VCaP (cell line): Measurements from ENCODE around the gene DEGS2.
A peak's percentile ranks its signal among the peaks of the same experiment; 100 is the strongest.

Experiments
- H3K27ac ChIP-seq: fragments of 450-650 bp; 2 replicates; pipeline ENCODE4 v1.5.1; 2017
- CTCF ChIP-seq: fragments of 450-650 bp; conservative IDR thresholded peaks from 2 replicates; pipeline ENCODE4 v1.5.1; 2017; ENCODE audit warnings: mild to moderate bottlenecking, moderate library complexity

Gene DEGS2

DNA sequence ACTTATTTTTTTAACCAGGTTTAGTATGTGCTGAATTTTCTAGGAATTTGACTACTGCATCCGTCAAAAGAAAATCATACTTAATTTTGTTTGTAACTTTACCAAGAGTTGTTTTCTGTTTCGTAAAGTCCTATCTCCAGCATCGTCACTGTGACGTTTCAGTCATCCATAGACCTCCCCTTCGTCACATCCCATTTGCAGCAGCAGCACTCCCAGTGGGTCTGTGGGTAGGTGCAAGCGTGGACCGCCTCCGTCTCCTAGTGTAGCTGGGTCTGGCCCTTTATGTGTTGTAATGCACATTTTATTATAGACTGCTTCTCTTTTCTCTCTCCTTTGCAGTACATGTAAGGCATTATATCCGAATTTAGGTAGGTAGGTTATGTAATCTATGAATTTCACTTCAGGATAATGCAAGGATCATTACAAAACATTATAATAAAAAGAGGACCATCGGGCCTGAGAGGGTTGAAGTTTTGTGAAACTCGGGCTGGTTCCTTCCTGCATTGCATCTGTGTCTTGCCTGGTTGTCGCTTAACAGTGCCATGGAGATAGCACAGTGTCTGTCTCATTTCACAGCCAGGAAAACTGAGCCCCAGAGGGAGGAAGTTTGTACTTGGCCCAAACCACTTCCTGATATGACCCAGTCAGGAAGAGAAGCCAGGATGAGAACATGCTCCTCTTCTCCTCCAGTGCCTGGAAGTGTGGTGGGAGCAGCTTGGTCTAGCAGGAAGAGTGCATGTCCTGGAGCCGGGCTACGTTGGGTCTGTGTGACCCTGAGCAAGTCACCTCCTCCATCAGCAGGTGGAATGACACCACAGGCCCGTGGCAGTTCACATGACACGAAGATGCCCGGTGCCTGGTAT is 53.0 kb downstream of the DEGS2 start:
- H3K27ac ChIP-seq, result no peak overlapping the region
- no peak for TF ChIP-seq CTCF

DNA sequence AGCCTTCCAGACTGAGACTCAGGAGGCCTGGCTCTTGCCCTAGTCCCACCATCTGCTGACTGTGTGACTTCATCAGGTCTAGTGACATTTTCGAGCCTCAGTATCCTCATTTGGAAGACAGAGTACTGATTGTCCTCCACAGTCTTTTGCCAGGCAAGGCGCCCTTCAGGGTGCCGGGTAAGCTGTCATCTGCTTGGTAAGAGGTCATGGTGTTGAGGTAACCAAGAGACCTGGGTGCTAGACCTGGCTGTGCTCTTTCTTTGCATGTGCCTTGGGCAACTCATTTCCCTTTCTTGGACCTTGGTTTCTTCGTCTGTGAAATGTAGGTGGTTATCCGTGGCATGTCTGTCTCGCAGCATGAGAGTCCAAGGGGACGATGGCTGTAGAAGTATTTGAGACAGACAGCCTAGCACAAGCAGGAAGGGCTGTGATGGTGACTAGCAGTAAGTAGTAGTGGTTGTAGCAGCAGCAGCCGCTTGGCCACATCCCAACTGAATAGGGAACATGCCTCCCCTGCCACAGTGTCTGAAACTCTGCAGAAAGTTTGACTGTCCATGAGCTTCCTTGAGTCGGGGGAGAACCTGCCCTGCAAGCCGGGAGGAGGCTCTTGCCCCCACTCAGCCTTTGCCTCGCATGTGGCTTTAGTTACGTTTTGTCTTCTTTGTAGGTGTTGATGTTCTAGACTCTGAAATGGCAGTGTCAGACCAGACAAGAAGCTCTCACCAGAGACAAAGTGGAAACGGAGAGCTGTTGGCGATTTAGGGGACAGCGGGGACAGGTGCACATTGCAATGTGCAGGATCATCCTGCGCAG is 53.9 kb downstream of the DEGS2 start:
- peak overlapping the region; percentile 57 for H3K27ac ChIP-seq
- TF ChIP-seq CTCF, result no peak

- no peak for TF ChIP-seq CTCF
- peak overlapping the region; percentile 57 for H3K27ac ChIP-seq
These were observed 54.7 kb downstream of the DEGS2 start for GRCh38 chr14:100104523-100105300.

- TF ChIP-seq CTCF, result no peak
- peak overlapping the region; percentile 57 for H3K27ac ChIP-seq
These were observed 55.5 kb downstream of the DEGS2 start for GRCh38 chr14:100104006-100104352.

DNA sequence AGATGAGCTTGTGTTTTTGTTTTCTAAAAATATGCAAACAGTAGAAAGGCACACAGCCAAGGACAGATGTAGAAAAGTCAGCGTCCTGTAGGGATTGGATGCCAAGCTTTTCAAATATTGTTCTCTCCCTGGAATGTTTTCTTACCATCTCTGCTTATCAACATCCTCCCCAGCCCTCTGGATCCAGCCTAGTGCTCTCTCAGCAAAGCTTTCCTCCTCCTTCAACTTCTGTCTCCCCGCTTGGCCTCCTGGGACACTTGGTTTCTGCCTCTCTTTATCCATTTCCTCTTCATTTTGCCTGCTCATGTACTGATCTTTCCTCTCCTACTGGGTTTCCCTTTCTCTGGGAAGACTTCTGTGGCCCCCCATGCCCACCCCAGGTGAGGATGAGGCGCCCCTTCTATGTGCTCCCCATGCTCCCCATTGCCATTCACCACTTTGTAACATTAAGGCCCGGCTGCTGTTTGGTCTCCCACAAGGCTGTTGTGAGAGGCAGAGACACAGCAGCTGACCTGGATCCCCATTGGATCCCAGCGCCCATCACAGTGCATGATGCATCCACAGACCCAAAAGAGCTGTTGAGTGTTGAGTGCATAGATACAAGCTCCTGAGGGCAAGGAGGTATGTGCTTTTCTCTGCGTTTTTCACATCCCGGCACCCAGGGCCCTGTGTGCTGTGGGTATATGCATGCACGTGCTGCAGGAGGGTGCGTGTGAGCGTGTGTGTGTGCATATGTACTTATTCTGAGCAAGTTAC is 56.0 kb downstream of the DEGS2 start:
- no peak for TF ChIP-seq CTCF
- peak overlapping the region; percentile 57 for H3K27ac ChIP-seq

DNA sequence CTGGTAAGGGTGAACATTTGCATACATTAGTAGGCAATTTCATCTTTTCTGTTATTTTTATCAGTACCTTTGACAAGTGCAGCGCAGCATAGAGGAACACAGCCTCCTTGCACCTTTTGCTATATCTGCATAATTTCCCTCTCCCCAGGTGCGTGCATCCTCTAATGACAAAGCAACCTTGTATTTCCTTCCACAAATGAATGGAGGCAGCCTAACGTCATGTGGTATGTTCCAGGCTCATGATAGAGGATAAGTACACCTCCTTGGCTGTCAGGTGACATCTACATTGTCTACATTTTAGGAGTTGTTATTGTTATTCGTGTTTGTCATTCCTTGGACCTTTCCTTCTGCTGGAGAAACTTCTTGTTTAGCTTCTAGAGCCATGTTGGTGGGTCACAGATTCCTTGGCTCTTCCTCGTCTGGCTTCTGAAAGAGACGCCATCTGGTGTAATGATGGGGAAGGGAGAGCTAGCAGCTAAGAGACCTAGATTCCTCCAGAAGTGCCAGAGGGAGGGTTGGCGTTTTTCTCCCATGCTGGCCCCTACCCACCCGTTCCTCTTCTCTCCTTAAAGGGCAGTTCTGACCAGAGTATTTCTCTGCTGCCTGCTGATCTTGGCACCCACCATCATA is 57.2 kb downstream of the DEGS2 start:
- TF ChIP-seq CTCF, result no peak
- peak overlapping the region; percentile 57 for H3K27ac ChIP-seq
